Chondrocyte (in vitro differentiated cells): ENCODE results near the gene PRKAB1. TPM values are rescaled to one million over a fixed set of nuclear protein-coding genes. Genes with fewer than 3 reads are reported as not detected.

Source experiments
- DNase-seq: peaks from one replicate; pipeline ENCODE4 v3.0.0; 2021; ENCODE audit warnings: mixed read lengths, low spot score
- H3K27ac Mint-ChIP-seq: one replicate; pipeline ENCODE4 v1.8.0; 2021; ENCODE audit warnings: mild to moderate bottlenecking, moderate library complexity, mixed read lengths; ENCODE audit not compliant: unreplicated experiment
- H3K27me3 Mint-ChIP-seq: 2 replicates; pipeline ENCODE4 v1.8.0; 2021; ENCODE audit warnings: low read depth, mixed read lengths
- H3K36me3 Mint-ChIP-seq: 2 replicates; pipeline ENCODE4 v1.8.0; 2021; ENCODE audit warnings: low read depth, mixed read lengths
- H3K4me1 Mint-ChIP-seq: 2 replicates; pipeline ENCODE4 v1.8.0; 2021; ENCODE audit warnings: low read depth, mild to moderate bottlenecking, mixed read lengths
- H3K4me3 Mint-ChIP-seq: one replicate; pipeline ENCODE4 v1.8.0; 2021; ENCODE audit warnings: mild to moderate bottlenecking, moderate library complexity, mixed read lengths; ENCODE audit not compliant: unreplicated experiment
- H3K9me3 Mint-ChIP-seq: 2 replicates; pipeline ENCODE4 v1.8.0; 2021; ENCODE audit warnings: low read depth, mixed read lengths
- CTCF ChIP-seq: fragments of 200-600 bp; sonication (generic); IDR thresholded peaks from 2 replicates; pipeline ENCODE4 v1.5.0; 2021; ENCODE audit warnings: antibody characterized with exemption, mild to moderate bottlenecking, moderate library complexity
- total RNA-seq: library from RNA; stranded (reverse); gene quantifications from 3 replicates; pipeline ENCODE4 v1.2.1, GENCODE V29; 2021

PRKAB1 gene
- total RNA-seq, 1 donor from 2014 or later, result 20.8 TPM

GRCh38 chr12:119687879-119688278 lies 19.9 kb downstream of the PRKAB1 start:
- no peaks in the 10 kb centered on the region for H3K9me3 Mint-ChIP-seq
- no peak overlapping the region for H3K27ac Mint-ChIP-seq
- H3K4me3 Mint-ChIP-seq, result no peak overlapping the region
- TF ChIP-seq CTCF, result no peak
- no peak for DNase-seq
- H3K36me3 Mint-ChIP-seq, result no peaks in the 10 kb centered on the region
- peaks cover 17% of the 10 kb centered on the region for H3K4me1 Mint-ChIP-seq
- H3K27me3 Mint-ChIP-seq, result no peaks in the 10 kb centered on the region

GRCh38 chr12:119689935-119690500 lies 22.1 kb downstream of the PRKAB1 start:
- peaks cover 1% of the 10 kb centered on the region for H3K4me1 Mint-ChIP-seq
- no peak overlapping the region for H3K4me3 Mint-ChIP-seq
- no peak for DNase-seq
- H3K27me3 Mint-ChIP-seq, result no peaks in the 10 kb centered on the region
- no peak overlapping the region for H3K27ac Mint-ChIP-seq
- no peaks in the 10 kb centered on the region for H3K9me3 Mint-ChIP-seq
- TF ChIP-seq CTCF, result no peak
- H3K36me3 Mint-ChIP-seq, result no peaks in the 10 kb centered on the region

- DNase-seq, result no peak
- no peak overlapping the region for H3K27ac Mint-ChIP-seq
These were observed 23.4 kb downstream of the PRKAB1 start for GRCh38 chr12:119691202-119691810.

GRCh38 chr12:119692410-119692809 lies 24.5 kb downstream of the PRKAB1 start:
- H3K4me3 Mint-ChIP-seq, result no peak overlapping the region
- no peaks in the 10 kb centered on the region for H3K36me3 Mint-ChIP-seq
- no peaks in the 10 kb centered on the region for H3K9me3 Mint-ChIP-seq
- no peaks in the 10 kb centered on the region for H3K27me3 Mint-ChIP-seq
- no peak overlapping the region for H3K27ac Mint-ChIP-seq
- DNase-seq, result no peak
- no peaks in the 10 kb centered on the region for H3K4me1 Mint-ChIP-seq
- no peak for TF ChIP-seq CTCF

More at GRCh38 chr12:119691202-119691810, 23.4 kb downstream of the PRKAB1 start:
- no peak for TF ChIP-seq CTCF
- H3K9me3 Mint-ChIP-seq, result no peaks in the 10 kb centered on the region
- H3K4me1 Mint-ChIP-seq, result no peaks in the 10 kb centered on the region
- no peaks in the 10 kb centered on the region for H3K27me3 Mint-ChIP-seq
- no peak overlapping the region for H3K4me3 Mint-ChIP-seq
- H3K36me3 Mint-ChIP-seq, result no peaks in the 10 kb centered on the region

GRCh38 chr12:119692997-119693396 lies 25.1 kb downstream of the PRKAB1 start:
- TF ChIP-seq CTCF, result no peak
- H3K27me3 Mint-ChIP-seq, result no peaks in the 10 kb centered on the region
- no peak for DNase-seq
- no peak overlapping the region for H3K4me3 Mint-ChIP-seq
- H3K9me3 Mint-ChIP-seq, result no peaks in the 10 kb centered on the region
- H3K27ac Mint-ChIP-seq, result no peak overlapping the region
- no peaks in the 10 kb centered on the region for H3K4me1 Mint-ChIP-seq
- H3K36me3 Mint-ChIP-seq, result no peaks in the 10 kb centered on the region
